ENCODE data around the gene ITGB4. TPM values are rescaled to one million over a fixed set of nuclear protein-coding genes. Genes with fewer than 3 reads are reported as not detected.

The ITGB4 gene
- total and polyA plus RNA-seq, 2 experiments from 2014 or later, result 6.1 to 9.7 TPM

- H3K4me3 ChIP-seq, result no peak overlapping the region
- peaks cover 3% of the 10 kb centered on the region; the same call in 1 of the 2 replicates for H3K4me1 ChIP-seq (ENCODE audit: insufficient read depth)
- Mint-ChIP-seq H3K36me3 (ENCODE audit: low read depth) (peaks cover 28% of the 10 kb centered on the region), H3K27me3 (ENCODE audit: insufficient read depth, low read depth, poor library complexity) (no peaks in the 10 kb centered on the region), H3K4me3 (no peak overlapping the region), H3K9me3 (no peaks in the 10 kb centered on the region), H3K27ac (no peak overlapping the region), H3K4me1 (peaks cover 5% of the 10 kb centered on the region)
- H3K36me3 ChIP-seq (ENCODE audit: insufficient read depth), result peaks cover 9% of the 10 kb centered on the region; the same call in 1 of the 2 replicates
- peaks cover 100% of the 10 kb centered on the region for H3K79me2 ChIP-seq (replicated peaks; ENCODE audit: insufficient read depth)
- H3F3A ChIP-seq (replicated peaks; ENCODE audit: low read depth), result no peaks in the 10 kb centered on the region; the same call in 1 of the 2 replicates
- peaks cover 37% of the 10 kb centered on the region for H4K20me1 ChIP-seq (replicated peaks; ENCODE audit: insufficient read depth)
- H3K9me2 ChIP-seq (ENCODE audit: insufficient read depth), result no peaks in the 10 kb centered on the region
- DNase-seq (ENCODE audit: low spot score) (no peak), ATAC-seq (no peak)
- H2AFZ ChIP-seq, result no peak overlapping the region
- no peak overlapping the region for H3K4me2 ChIP-seq
- TF ChIP-seq CREB1 (CRISPR knock-in tag; IDR thresholded peaks at IDR 0.05; ENCODE audit: low read depth) (no peak), CTCF (conservative IDR thresholded peaks at IDR 0.05; ENCODE audit: low read depth in 2 of 2) (no peak), POLR2AphosphoS5 (IDR thresholded peaks at IDR 0.05; ENCODE audit: low read depth) (no peak), STAT1 (IDR thresholded peaks at IDR 0.05; ENCODE audit: unreplicated experiment) (no peak), EZH2phosphoT487 (IDR thresholded peaks at IDR 0.05; ENCODE audit: unreplicated experiment) (no peak), ZNF462 (CRISPR knock-in tag; IDR thresholded peaks at IDR 0.05) (no peak), EZH2 (IDR thresholded peaks at IDR 0.05; ENCODE audit: low read depth, unreplicated experiment) (no peak), ZNF114 (CRISPR knock-in tag; IDR thresholded peaks at IDR 0.05) (no peak), REST (IDR thresholded peaks at IDR 0.05; ENCODE audit: unreplicated experiment) (no peak)
- no peak overlapping the region for H3K27ac ChIP-seq (ENCODE audit: low read depth)
- H3K27me3 ChIP-seq (ENCODE audit: insufficient read depth), result no peaks in the 10 kb centered on the region
These were observed 70.0 kb downstream of the ITGB4 start for GRCh38 chr17:75791254-75791653.

Measured in GM23338 (cell line).